SIG-M5 (cell line): ENCODE measurements around the gene NTN1.

Experiments
- DNase-seq: peaks from one replicate; lab custom pipeline; 2025; lab: John Stamatoyannopoulos, UW

NTN1 gene

GRCh38 chr17:9006175-9006767 lies 15.0 kb upstream of the NTN1 start:
- no peak for DNase-seq

- no peak for DNase-seq
Measured at GRCh38 chr17:9007052-9007714, 14.1 kb upstream of the NTN1 start.

- no peak for DNase-seq
Measured at GRCh38 chr17:9009096-9009495, 12.2 kb upstream of the NTN1 start.

- no peak for DNase-seq
Measured at GRCh38 chr17:9009737-9010136, 11.6 kb upstream of the NTN1 start.

GRCh38 chr17:9011001-9011400 lies 10.3 kb upstream of the NTN1 start:
- DNase-seq, result no peak

- no peak for DNase-seq
Measured at GRCh38 chr17:9016941-9017552, 4.3 kb upstream of the NTN1 start.

- DNase-seq, result no peak
Measured at GRCh38 chr17:9018726-9019125, 2.6 kb upstream of the NTN1 start.

- DNase-seq, result no peak
Measured at GRCh38 chr17:9020096-9020823, 1.1 kb upstream of the NTN1 start.

GRCh38 chr17:9020824-9021157 lies 519 bp upstream of the NTN1 start:
- DNase-seq, result no peak

GRCh38 chr17:9021992-9022572 lies 772 bp downstream of the NTN1 start:
- DNase-seq, result no peak

- DNase-seq, result no peak
Measured at GRCh38 chr17:9022573-9023391, 1.5 kb downstream of the NTN1 start.

- no peak for DNase-seq
Measured at GRCh38 chr17:9023392-9024218, 2.3 kb downstream of the NTN1 start.

GRCh38 chr17:9024497-9024896 lies 3.2 kb downstream of the NTN1 start:
- DNase-seq, result no peak

- no peak for DNase-seq
Measured at GRCh38 chr17:9026741-9027140, 5.4 kb downstream of the NTN1 start.

GRCh38 chr17:9028202-9028987 lies 7.1 kb downstream of the NTN1 start:
- DNase-seq, result no peak

- no peak for DNase-seq
Measured at GRCh38 chr17:9028988-9029570, 7.8 kb downstream of the NTN1 start.

GRCh38 chr17:9032151-9032550 lies 10.8 kb downstream of the NTN1 start:
- no peak for DNase-seq

GRCh38 chr17:9032583-9032982 lies 11.3 kb downstream of the NTN1 start:
- DNase-seq, result no peak

- no peak for DNase-seq
Measured at GRCh38 chr17:9035249-9035648, 13.9 kb downstream of the NTN1 start.

GRCh38 chr17:9036336-9036735 lies 15.0 kb downstream of the NTN1 start:
- no peak for DNase-seq
